DMS153 treated with DMSO at 0.1 percent for 48 hours (cell line): ENCODE results near the gene NDUFA8.

Experiments used
- DNase-seq: peaks from one replicate; lab custom pipeline; 2025; ENCODE audit not compliant: unreplicated experiment; lab: John Stamatoyannopoulos, UW

NDUFA8 gene

GRCh38 chr9:122102156-122102555 lies 57.4 kb downstream of the NDUFA8 start:
- DNase-seq = no peak

DNA sequence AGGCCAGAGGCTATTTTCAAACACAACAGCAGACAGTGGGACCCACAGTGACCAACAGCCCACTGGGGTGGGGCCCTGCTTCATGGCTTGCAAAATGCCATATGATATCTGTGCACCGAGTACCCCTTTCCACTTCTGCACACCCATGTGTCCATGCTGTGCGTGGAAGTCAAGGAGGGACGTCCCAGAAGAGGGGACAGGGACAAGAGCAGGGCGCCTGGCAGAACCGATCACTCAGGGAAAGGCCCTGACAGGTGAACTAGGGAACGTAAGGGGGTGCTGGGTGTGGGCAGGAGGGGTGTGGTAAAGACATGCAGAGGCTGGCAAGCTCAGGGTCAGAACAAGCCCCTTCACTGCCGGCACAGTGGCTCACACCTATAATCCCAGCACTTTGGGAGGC lies 58.8 kb downstream of the NDUFA8 start:
- no peak for DNase-seq

DNA sequence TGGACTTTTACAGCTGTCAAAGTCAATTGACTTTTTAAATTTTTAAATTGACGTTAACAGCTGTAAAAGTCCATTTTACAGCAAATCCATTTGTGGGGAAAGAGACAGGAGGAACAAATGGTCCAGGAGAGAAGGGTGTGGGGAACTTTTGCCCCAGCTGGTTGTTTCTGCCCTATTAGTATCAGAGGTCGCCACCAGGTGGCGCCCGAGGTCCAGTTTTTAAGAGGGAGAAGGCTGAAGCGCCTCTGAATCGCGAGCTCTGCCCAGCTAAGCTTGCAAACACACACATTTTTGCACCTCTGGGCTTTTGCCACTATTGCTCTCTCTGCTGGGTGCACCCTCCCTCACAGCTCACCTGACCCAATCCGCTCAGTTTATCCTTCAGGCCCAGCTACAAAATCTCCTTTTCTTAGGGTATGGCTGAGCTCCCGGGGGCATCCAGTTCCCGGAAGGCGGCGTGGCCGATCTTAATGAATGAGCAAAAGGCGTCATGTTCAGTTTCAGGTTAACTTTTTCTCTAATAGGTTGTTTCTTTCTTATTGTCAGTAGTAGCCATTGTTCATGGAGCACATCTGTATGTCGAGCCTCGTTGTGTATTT lies 60.2 kb downstream of the NDUFA8 start:
- peak; percentile 51 for DNase-seq

DNA sequence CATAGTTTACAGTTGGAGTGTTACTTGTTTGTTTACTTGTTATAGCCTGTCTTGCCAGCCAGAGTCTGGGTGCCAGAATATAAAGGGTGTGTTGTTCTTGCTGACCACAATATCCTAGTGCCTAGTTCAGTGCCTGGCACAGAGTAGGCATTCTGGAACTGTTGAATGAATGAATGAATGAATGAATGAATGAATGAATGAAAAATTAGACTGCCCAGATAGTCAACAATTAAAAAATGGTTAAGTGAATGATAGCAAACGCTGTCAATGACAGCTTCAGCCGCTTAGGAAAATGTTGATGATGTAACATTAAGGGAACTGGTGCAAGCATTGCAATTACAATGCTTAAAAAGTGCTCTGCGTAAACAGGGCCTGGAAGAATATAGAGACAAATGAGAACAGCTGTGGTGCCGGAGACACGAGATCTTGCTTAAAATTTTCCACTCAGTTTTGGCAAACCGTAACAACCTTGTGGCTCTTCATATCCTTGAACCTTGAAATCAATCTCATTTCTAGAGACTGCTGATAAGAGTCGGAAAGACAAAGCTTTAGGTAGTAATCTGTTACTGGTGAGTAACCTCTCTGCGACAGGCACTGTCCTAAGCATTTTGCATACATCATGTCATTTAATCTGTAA lies 61.8 kb downstream of the NDUFA8 start:
- DNase-seq = no peak

DNA sequence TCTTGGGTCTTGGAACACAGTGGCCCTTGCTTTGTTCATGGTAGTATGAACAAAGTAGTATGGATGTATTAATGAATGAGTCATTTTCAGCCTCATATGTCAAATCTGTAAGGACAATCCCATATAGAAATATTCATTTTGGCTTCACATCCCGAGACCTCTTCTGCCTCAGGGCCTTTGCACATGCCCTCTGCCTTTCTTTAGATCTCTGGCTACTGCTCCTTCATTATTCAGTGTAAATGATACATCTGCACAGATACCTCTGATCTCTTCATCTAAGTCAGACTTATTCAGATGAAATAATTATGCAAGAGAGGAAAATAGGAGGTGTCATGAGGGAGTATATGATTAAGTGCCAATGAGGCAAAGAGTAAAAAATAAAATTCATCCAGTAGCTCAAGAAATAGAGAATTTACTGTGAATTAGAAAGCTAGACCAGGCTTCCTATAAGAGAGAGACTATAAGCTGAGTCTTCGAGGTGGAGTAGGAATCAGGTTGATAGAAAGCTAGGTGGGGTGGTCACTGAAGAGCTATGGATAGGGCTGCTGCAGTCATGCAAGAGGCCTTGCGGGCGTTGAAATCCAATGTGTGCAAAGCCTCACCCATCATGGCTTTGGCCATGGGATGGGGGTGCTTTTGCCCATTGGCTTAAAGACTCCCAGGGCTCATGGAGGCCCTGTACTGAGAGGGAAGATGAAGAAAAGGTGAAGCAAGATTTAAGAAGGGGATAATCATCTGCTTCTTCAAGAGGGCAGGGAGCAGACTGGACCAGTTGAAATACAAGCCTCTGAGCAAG lies 62.8 kb downstream of the NDUFA8 start:
- no peak for DNase-seq

DNA sequence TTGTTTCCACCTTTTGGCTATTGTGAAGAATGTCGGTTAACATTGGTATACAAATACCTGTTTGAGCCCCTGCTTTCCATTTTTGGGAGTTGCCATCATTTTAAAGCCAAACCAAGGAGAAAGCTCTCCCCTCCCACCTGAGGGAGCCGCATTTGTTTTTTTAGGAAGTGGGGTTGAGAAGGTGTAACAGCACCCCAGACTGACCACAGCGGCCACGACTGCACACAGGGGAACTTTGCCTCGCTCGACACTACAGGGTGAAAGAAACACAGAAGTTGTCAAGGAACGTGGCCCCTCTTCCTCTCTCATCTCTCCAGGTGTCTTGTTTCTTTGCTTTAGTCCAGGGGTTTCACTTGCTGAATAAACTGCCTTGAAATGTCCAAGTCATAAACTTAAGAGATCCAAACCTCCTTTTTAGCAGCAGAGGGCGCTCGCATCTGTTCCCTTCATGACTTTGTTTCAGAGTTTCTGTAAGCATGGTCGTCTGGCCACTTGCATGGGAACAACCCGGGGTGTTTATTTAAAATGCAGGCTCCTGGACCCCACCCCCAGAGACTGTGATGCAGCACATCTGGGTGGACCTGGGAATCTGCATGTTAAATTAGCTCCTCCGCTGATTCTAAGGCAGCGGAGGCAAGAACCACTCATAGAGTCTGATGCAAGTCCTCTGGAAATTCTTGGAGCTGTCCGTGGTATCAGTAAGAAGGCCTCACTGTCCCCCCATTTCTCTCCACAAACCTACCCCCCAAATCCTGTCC lies 64.4 kb downstream of the NDUFA8 start:
- peak; percentile 29 for DNase-seq
